Stimulated activated CD4-positive, alpha-beta T cell treated with anti-CD3 and anti-CD28 coated beads, Interleukin-12 subunit alpha, Interleukin-12 subunit beta, amount 100 ng/mL, for 24 hours (primary cell): Measurements from ENCODE around the gene TMEM255B.
"Not testable (repeated sequence)": the region's sequence is repeated elsewhere in the genome, so short reads cannot be mapped to it uniquely, and the experiment has no call there.

Experiments
- DNase-seq, 2 experiments: peaks; one replicate each; pipeline ENCODE4 v3.0.0-alpha.2; 2020; ENCODE audit warnings: low read depth in 2 of 2

Gene TMEM255B

DNA sequence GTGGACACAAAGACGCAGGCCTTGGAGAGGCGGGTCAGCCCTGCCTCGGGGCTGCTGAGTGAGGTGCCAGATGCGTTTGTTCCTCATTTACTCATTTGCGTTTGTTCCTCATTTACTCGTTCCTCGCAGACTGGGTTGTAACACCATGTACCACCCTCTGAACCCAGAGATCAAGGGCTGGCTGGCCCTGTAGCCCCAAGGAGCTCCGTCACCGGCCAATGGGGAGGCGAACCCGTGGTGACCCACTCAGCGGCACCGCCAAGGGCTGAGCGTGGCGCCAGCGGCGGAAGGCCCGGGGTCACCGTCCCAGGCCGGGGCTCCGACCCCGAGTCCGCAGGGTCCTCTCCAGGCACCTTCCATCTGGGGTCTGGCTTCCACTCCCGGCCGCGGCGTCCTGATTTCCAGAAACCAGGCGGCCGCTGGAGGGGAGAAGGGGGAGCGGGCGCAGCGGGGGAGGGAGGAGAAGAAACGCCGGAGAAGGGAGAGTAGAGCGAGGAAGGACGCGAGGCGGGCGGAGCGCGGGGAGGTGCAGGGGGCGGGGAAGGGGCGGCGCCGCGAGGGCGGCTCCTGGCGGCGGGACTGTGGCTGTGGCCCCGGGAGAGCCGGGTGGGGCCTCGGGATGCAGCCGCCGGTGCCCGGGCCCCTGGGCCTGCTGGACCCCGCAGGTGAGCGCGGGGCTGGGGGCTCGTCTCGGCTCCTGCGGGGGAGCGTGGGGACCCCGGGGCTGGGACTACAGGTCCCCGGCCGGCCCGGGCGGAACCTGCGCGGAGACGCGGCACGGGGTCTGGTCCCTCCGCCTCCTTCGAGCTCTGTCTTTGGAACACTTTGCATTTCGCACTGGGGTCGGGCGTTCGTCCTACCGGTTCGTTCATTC, at the start of gene TMEM255B:
TMEM255B (plus strand) TSS at position 576 of the 874 bp plus-strand sequence; CDS start at position 620, 44 bp downstream.
- peak; percentile 57 to 75 for DNase-seq

DNA sequence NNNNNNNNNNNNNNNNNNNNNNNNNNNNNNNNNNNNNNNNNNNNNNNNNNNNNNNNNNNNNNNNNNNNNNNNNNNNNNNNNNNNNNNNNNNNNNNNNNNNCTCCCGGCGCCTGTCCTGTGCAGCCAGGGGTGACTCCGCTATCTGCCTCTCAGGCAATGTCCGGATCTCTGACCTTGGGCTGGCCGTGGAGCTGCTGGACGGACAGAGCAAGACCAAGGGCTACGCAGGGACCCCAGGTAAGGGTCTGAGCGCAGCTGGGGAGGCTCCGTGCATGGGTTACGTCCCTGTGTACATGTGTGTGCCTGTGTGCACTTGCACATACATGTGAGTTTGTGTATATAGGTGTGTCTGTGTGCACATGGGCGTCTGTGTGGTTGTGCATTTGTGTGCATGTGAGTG, 36.1 kb upstream of the TMEM255B start:
- DNase-seq, result no peak

DNA sequence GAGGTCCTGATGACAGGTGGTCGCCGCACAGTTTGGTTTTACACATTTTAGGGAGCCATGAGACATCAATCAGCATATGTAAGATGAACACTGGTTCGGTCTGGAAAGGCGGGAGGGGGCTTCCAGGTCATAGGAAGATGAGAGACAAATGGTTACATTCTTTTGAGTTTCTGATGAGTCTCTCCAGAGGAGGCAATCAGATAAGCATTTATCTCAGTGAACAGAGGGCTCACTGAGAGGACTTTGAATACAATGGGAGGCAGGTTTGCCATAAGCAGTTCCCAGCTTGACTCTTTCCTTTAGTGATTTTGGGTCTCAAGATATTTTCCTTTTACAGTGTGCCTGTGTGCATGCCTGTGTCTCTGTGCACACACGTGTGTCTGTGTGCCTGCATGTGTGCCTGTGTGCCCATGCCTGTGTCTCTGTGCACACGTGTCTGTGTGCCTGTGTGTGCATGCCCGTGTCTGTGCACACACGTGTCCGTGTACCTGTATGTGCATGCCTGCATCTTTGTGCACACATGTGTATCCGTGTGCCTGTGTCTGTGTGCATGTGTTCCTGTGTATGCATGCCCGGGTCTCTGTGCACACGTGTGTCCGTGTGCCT, 35.5 kb upstream of the TMEM255B start:
- DNase-seq, result no peak

DNA sequence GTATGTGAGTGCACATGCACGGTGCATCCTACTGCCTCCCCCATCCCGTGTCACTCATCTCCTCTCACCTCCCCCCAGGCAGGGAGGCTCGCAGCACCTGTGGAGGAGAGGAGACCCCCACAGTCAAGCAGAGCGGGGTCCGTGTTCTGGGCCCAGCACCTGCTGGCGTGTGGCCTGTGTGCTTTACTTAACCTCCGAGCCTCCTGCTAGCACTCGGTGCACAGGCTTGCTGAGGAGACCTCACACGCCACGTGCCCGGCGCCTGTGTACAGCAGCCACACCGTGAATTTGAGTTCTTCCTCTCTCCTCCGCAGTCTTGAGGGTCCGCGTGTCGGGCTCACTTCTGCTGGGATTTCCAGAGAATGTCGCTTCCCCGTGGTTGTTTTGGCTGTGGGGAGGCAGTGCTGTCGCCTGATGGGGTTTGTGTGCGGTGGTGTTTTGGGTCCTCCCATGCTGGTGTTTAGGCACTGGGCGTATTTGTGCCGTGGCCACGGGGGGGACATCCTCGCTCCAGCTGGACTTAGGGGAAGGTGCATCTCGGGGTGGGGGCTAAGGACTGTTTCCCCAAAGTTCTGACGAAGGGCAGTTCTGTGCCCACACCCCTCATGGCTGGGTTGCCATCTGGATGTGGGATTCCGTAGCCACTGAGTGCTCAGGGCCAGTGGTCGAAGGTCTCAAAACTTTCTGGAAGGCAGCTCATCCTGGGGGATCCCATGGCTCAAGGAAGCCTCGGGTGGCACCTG, 34.8 kb upstream of the TMEM255B start:
- no peak for DNase-seq

DNA sequence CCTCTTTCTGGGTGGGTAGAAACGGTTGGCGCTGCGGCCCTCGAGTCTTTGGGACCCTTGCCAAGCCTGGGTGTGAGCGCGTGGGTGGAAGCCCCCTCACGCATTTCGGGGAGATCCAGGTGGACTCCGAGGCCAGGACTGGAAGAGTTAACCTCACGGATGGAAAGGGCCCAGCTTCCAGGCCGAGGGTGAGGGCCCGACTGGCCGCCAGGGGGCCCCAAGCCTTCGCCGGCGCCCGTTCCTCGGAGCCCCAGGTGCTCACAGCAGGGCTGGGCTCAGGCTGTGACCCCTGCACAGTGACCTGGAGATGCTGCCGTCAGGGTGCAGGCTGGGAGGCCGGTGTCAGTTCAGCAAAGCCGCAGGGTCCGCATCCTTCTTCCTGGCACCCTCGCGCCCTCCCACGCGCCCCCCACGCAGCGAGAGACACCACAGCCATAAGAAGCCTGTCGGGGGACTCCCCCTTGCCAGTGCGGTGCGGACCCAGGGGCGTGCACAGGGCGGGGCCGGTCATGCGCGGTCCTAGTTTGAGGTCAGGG, 34.2 kb upstream of the TMEM255B start:
- DNase-seq, result peak; percentile 75 to 79

- DNase-seq, result peak; percentile 32 to 38
Measured at GRCh38 chr13:113725329-113726105, 33.5 kb upstream of the TMEM255B start.

DNA sequence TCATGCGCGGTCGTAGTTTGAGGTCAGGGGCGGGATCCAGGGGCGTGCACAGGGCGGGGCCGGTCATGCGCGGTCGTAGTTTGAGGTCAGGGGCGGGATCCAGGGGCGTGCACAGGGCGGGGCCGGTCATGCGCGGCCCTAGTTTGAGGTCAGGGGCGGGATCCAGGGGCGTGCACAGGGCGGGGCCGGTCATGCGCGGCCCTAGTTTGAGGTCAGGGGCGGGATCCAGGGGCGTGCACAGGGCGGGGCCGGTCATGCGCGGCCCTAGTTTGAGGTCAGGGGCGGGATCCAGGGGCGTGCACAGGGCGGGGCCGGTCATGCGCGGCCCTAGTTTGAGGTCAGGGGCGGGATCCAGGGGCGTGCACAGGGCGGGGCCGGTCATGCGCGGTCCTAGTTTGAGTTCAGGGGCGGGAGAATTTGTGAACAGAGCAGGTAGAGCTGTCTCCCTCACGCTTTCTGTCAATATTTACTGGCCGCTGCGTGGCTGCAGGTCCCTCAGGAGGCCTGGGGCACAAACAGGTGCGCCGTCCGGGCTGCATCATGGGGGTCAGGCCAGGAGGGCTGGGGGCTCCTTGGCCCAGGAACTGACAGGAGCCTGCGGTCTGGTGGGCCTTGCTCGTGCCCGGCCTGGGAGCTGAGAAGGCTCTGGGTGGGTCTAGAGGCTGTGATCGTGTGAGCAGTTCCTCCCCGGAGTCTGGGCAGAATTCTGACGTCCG, 32.8 kb upstream of the TMEM255B start:
- DNase-seq, result not testable (repeated sequence)

GRCh38 chr13:113726961-113727411, 32.0 kb upstream of the TMEM255B start:
- no peak for DNase-seq

- DNase-seq, result no peak
Measured at GRCh38 chr13:113728571-113729054, 30.4 kb upstream of the TMEM255B start.

GRCh38 chr13:113729187-113730019, 29.6 kb upstream of the TMEM255B start:
- no peak for DNase-seq

DNA sequence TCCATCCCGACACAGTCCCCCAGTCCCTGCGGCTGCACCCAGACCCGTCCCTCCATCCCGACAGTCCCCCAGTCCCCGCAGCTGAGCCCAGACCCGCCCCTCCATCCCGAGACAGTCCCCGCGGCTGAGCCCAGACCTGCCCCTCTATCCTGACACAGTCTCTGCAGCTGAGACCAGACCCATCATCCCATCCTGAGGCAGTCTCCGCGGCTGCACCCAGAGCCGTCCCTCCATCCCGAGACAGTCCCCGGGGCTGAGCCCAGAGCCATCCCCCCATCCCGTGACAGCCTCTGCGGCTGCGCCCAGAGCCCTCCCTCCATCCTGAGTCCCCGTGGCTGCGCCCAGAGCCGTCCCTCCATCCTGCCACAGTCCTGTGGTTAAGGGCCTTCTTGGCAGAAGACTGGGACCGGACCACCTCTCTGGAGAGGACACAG, 28.8 kb upstream of the TMEM255B start:
- no peak for DNase-seq

GRCh38 chr13:113730831-113731191, 28.2 kb upstream of the TMEM255B start:
- DNase-seq, result no peak

DNA sequence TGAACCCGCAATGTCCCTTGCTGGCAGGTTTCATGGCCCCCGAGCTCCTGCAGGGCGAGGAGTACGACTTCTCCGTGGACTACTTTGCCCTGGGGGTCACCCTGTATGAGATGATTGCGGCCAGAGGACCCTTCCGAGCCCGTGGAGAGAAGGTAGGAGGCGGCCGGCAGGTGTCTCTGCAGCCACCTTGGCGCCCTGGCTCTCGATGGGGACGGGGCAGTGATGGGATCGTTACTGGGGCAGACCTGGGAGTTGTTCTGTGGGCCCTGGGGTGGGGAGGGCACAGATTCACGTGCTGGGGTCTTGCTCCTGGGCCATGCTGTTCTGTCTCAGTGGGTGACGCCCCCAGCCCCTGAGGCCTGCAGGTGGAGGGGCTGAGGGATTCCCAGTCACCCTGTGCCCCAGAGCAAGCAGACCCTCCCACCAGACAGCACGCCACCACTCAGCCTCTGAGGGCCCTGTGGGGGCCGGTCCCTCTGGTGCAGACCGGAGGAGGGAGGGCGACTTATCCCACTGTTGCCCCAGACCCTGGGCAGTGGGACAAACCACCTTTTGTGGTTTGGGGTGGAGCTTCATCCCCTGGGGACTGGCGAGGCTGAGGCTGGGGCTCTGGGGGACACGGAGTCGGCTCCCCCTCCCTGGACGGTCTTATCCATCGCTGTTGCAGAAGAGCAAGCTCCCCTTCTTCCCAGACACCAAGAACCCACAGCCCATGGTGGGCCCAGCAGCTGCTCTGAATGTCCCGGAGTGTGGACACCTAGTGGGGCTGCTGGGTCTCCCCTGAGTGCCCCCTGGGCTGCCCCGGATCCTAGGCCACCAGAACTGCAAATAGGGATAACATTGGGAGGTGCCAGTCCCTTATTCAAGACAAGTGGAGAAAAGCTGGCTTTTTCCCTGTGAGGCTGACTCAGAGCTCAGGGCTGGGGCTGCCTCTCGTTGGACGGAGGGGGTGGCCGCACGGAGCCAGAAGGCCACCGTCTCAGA, 27.5 kb upstream of the TMEM255B start:
- DNase-seq, result no peak

DNA sequence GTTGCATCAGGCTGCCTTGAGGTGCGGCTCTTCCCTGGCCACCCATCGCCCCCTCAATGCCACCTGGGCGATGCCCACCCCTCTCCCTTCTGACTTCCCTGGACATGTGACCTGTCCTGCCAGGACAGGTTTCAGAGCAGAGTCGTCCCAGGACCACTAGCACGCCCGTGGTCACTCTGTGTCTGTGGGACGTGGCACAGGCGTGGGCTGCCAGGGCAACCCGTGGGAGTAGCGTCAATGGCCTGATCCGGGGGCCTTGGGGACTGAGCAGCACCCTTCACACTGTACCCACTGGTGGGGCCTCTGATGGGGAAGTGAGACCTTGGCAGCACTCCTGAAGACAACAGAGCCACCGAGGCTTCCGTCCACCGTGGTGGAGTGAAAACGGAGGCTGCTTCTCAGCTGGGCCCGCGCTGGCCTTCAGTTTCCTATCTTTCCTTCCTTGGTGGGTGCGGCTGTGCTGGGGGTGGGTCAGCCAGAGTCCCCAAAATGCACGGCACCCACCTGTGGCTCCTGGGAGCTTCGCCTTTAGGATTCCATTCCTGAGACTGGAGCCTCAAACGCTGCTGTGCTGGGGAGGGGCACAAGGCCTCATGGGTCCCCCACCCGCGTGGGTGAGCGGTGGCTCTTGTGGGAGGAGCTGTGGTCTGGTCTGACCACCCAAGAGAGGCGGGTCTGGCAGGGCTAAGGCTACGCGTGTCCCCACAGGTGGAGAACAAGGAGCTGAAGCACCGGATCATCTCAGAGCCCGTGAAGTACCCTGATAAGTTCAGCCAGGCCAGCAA, 26.7 kb upstream of the TMEM255B start:
- no peak for DNase-seq

- no peak for DNase-seq
Measured at GRCh38 chr13:113732961-113733950, 25.8 kb upstream of the TMEM255B start.

- no peak for DNase-seq
Measured at GRCh38 chr13:113734099-113734825, 24.8 kb upstream of the TMEM255B start.
